Thoracic aorta (tissue), 2 donors: ENCODE data around the gene KLHL13. TPM values are rescaled to one million over a fixed set of nuclear protein-coding genes. Genes with fewer than 3 reads are reported as not detected.
"Not testable (repeated sequence)": the region's sequence is repeated elsewhere in the genome, so short reads cannot be mapped to it uniquely, and the experiment has no call there.

ENCODE experiments used
- ATAC-seq: fragments of 150-250 bp; one replicate; pipeline ENCODE4 v1.8.0; 2017; ENCODE audit warnings: low read depth; ENCODE audit not compliant: insufficient number of reproducible peaks, low FRiP score
- DNase-seq: peaks from one replicate; pipeline ENCODE4 v3.0.0-alpha.2; 2020; ENCODE audit warnings: low spot score
- H3K27ac ChIP-seq, 2 donors: fragments of 200-600 bp; sonication (generic); 1 replicate in 1 of 2; 2 replicates in 1 of 2; pipeline ENCODE4 v1.5.1; 2016; ENCODE audit warnings: mild to moderate bottlenecking in 2 of 2, moderate library complexity in 2 of 2
- H3K27me3 ChIP-seq: fragments of 200-600 bp; sonication (generic); replicated peaks from 2 replicates; pipeline ENCODE4 v1.6.0; 2016; ENCODE audit warnings: mild to moderate bottlenecking; ENCODE audit not compliant: insufficient read depth
- H3K36me3 ChIP-seq: fragments of 200-600 bp; sonication (generic); one replicate; pipeline ENCODE4 v1.5.1; 2016
- H3K4me1 ChIP-seq, 2 donors: fragments of 200-600 bp; sonication (generic); 1 replicate in 1 of 2; 2 replicates in 1 of 2; pipeline versions ENCODE4 v1.5.1 to v1.6.0; 2016; ENCODE audit warnings: low read depth in 2 of 2, mild to moderate bottlenecking in 1 of 2; ENCODE audit not compliant: control insufficient read depth in 1 of 2
- H3K4me3 ChIP-seq: fragments of 200-600 bp; sonication (generic); 2 replicates; pipeline ENCODE4 v1.5.1; 2016; ENCODE audit warnings: mild to moderate bottlenecking
- H3K9me3 ChIP-seq: fragments of 200-600 bp; sonication (generic); 2 replicates; pipeline ENCODE4 v1.5.1; 2016
- CTCF ChIP-seq: fragments of 200-600 bp; sonication (generic); IDR thresholded peaks from one replicate; pipeline ENCODE4 v1.5.1; 2019; ENCODE audit warnings: antibody characterized with exemption
- total RNA-seq, 2 donors: library from RNA; depleted of rRNA; stranded (reverse); fragments of >200 nt; gene quantifications; one replicate each; pipeline versions ENCODE4 v1.1.0 to v1.2.3, GENCODE V29; 2016

Gene KLHL13
- total RNA-seq, 2 donors from 2014 or later: 1.4 to 9.7 TPM

- Histone ChIP-seq H3K9me3 (no peaks in the 10 kb centered on the region), H3K27ac (no peak overlapping the region), H3K36me3 (no peaks in the 10 kb centered on the region), H3K4me3 (no peak overlapping the region), H3K27me3 (no peaks in the 10 kb centered on the region), H3K4me1 (no peaks in the 10 kb centered on the region)
- ATAC-seq: no peak
- TF ChIP-seq CTCF: no peak
- DNase-seq: no peak
Measured at GRCh38 chrX:117936118-117936517, 180.5 kb downstream of the KLHL13 start.

- H3K9me3 ChIP-seq, H3K4me1 ChIP-seq, H3K36me3 ChIP-seq, H3K27me3 ChIP-seq, DNase-seq, H3K27ac ChIP-seq, ATAC-seq, H3K4me3 ChIP-seq: not testable (repeated sequence)
Measured at GRCh38 chrX:117930116-117930515, 186.5 kb downstream of the KLHL13 start.

GRCh38 chrX:117919755-117920154, 196.9 kb downstream of the KLHL13 start:
- Histone ChIP-seq H3K4me3 (no peak overlapping the region), H3K27me3 (no peaks in the 10 kb centered on the region), H3K36me3 (no peaks in the 10 kb centered on the region), H3K9me3 (no peaks in the 10 kb centered on the region), H3K4me1 (no peaks in the 10 kb centered on the region), H3K27ac (no peak overlapping the region)
- TF ChIP-seq CTCF: no peak
- DNase-seq: no peak
- ATAC-seq: no peak

DNA sequence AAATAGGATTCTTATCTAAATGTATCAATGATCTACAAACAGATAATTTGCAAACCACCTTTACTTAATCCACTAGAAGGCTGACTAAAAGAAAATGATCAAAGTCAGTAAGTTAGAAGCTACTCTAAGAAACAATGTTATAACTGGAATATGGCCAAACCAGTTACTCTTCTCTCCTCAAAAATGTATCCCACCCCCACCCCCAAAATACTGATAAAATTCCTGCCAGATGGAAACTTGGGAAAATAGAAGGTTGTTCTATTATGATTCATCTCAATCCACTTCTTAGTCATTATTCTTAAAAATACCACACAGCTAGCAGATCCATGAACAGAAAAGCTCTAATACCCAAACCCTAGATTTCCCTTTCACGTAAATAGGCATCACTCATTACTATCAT, 206.4 kb downstream of the KLHL13 start:
- no peaks in the 10 kb centered on the region for H3K27me3 ChIP-seq
- H3K36me3 ChIP-seq: no peaks in the 10 kb centered on the region
- no peak for DNase-seq
- no peak overlapping the region for H3K4me3 ChIP-seq
- H3K9me3 ChIP-seq: no peaks in the 10 kb centered on the region
- no peaks in the 10 kb centered on the region for H3K4me1 ChIP-seq
- H3K27ac ChIP-seq: no peak overlapping the region
- no peak for ATAC-seq
- no peak for TF ChIP-seq CTCF

DNA sequence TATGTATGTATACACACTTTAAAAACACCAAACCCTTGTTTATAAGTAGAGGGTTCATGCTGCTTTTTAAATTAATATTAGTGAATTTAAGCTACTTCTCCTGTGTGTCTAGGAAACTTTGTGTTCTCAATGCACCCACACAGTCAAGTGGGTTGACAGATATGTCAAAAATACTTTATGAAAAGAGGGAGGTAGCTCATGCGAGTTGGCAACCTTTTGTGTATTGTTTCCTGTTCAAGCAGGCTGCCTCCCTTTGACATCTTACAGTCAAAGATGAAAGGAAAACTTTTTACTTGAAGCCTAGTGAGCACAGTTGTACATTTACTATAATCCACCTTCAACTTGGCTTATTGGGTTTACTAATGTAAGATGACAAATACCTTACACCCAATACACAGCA, 218.4 kb downstream of the KLHL13 start:
- DNase-seq (no peak), ATAC-seq (no peak)
- H3K4me3 ChIP-seq: no peak overlapping the region
- no peaks in the 10 kb centered on the region for H3K27me3 ChIP-seq
- H3K9me3 ChIP-seq: no peaks in the 10 kb centered on the region
- H3K27ac ChIP-seq: no peak overlapping the region
- H3K36me3 ChIP-seq: no peaks in the 10 kb centered on the region
- no peaks in the 10 kb centered on the region for H3K4me1 ChIP-seq
- no peak for TF ChIP-seq CTCF

GRCh38 chrX:117895418-117895817, 221.2 kb downstream of the KLHL13 start:
- H3K36me3 ChIP-seq: no peaks in the 10 kb centered on the region
- H3K9me3 ChIP-seq: no peaks in the 10 kb centered on the region
- DNase-seq (no peak), ATAC-seq (no peak)
- H3K4me1 ChIP-seq: no peaks in the 10 kb centered on the region
- H3K27ac ChIP-seq: no peak overlapping the region
- no peak overlapping the region for H3K4me3 ChIP-seq
- no peak for TF ChIP-seq CTCF
- H3K27me3 ChIP-seq: no peaks in the 10 kb centered on the region
